PFSK-1 (cell line): ENCODE measurements around the gene VWF.

Source experiments
- FOXP2 ChIP-seq: optimal IDR thresholded peaks from 2 replicates; pipeline ENCODE3; 2011; ENCODE audit warnings: borderline replicate concordance, control low read depth, inconsistent platforms; ENCODE audit not compliant: insufficient read depth; ENCODE audit errors: extremely low read length, extremely low read depth
- POLR2AphosphoS5 ChIP-seq: IDR thresholded peaks from 2 replicates; pipeline ENCODE4 v1.6.1; 2012; ENCODE audit warnings: low read depth, mild to moderate bottlenecking, control low read depth, low read length, moderate library complexity
- REST ChIP-seq, 2 experiments: IDR thresholded peaks; 2 replicates each; pipeline versions ENCODE4 v1.6.1 to v1.8.0; 2011 to 2012; ENCODE audit warnings: low read depth in 2 of 2, low read length in 2 of 2, control low read depth in 1 of 2, inconsistent platforms in 1 of 2, mild to moderate bottlenecking in 1 of 2, moderate library complexity in 1 of 2; ENCODE audit not compliant: insufficient read depth in 1 of 2
- SIN3A ChIP-seq: IDR thresholded peaks from 2 replicates; pipeline ENCODE4 v1.6.1; 2012; ENCODE audit warnings: mild to moderate bottlenecking, low read length, moderate library complexity, borderline replicate concordance; ENCODE audit not compliant: insufficient read depth
- TAF1 ChIP-seq: IDR thresholded peaks from 2 replicates; pipeline ENCODE4 v1.6.1; 2012; ENCODE audit warnings: low read length, control low read depth, borderline replicate concordance; ENCODE audit not compliant: insufficient read depth

DNA sequence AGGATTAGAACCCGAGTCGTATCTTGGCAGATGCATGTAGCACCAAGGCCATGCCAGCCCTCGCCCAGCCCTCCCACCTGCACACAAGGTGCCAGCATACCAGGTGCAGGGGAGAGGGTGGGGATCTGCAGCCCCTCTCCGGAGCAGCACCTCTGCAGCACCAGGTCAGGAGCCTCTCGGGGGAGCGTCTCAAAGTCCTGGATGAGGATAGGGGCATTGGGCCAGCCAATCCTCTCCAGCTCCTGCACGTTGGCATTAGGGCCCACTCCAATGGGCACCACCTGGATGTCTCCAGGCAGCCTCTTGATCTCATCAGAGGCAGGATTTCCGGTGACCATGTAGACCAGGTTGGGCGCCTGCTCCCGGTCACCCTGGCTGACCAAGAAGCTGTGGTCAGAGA is 106.2 kb downstream of the VWF start:
- no peak for TF ChIP-seq REST (IDR thresholded peaks at IDR 0.05; ENCODE audit: insufficient read depth in 1 of 2, low read depth in 2 of 2, low read length in 2 of 2)
- no peak for TF ChIP-seq TAF1
- TF ChIP-seq FOXP2 = no peak
- no peak for TF ChIP-seq POLR2AphosphoS5
- no peak for TF ChIP-seq SIN3A
